Ramos (cell line): Measurements from ENCODE around the gene WNT3.

Experiments used
- in situ Hi-C: fragments of 300-500 bp; cut with MboI; formaldehyde crosslinking; loops from one replicate; pipeline ENCODE4 v1.14.3; 2022; ENCODE audit warnings: low sequenced_read_pairs; ENCODE audit not compliant: unreplicated experiment

The WNT3 gene

GRCh38 chr17:46741122-46741730 is 77.3 kb downstream of the WNT3 start:
- in situ Hi-C loops, result no loop called here

DNA sequence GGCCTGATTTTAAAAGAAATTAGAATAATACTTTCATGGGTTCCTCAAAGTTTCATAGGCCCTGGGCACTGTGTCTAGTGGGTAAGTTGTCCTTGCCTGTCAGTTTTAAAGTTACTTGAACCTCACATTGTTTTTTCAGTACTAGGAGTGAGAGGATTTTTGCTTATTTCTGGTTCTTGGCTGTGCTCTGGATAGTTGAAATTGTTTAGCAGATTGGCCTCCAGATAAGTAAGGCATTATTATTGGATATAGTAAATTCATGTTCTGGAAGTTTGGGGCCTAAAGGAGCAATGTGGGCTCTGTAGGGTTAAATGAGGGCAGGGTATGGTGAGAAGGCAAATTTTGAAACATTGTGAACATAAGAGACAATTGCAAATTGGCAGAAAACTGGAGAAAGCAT is 78.5 kb downstream of the WNT3 start:
- in situ Hi-C loops, result no loop called here

GRCh38 chr17:46738544-46738943 is 79.9 kb downstream of the WNT3 start:
- in situ Hi-C loops, result no loop called here

GRCh38 chr17:46737326-46737725 is 81.2 kb downstream of the WNT3 start:
- in situ Hi-C loops, result no loop called here

GRCh38 chr17:46736100-46736499 is 82.4 kb downstream of the WNT3 start:
- in situ Hi-C loops, result no loop called here

DNA sequence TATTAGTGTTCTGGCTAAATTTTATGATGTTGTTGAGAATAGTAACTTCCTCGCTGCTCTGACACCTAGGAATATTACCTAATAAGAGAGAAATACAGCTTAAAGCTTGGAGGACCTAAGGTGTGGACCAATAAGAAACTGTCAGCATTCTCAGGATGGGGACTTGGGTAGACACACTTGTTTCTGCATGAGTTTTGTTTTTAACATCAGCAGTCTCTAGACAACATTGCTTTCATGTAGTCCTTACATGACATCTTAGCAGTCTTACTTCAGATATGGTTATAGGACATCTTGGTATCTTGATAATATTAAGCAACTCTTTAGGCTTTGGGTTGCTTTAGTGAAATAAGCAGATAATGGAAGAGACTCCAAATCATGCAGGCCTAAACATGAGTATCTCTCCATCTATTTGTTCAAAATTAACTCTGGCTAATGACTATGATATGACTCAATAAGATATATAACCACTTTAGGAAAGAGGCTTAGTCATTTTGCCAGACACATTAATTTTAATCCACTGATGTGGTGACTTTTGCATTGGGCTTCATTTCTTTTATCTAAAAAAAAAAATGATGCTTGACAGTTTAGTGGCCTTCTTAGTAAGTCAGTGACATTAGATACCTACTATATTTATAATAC is 84.5 kb downstream of the WNT3 start:
- in situ Hi-C loops, result no loop called here

GRCh38 chr17:46732754-46733398 is 85.6 kb downstream of the WNT3 start:
- in situ Hi-C loops, result no loop called here

- in situ Hi-C loops, result no loop called here
Measured at GRCh38 chr17:46732160-46732559, 86.3 kb downstream of the WNT3 start.

GRCh38 chr17:46730679-46731078 is 87.8 kb downstream of the WNT3 start:
- in situ Hi-C loops, result no loop called here

GRCh38 chr17:46730026-46730425 is 88.5 kb downstream of the WNT3 start:
- in situ Hi-C loops, result no loop called here

DNA sequence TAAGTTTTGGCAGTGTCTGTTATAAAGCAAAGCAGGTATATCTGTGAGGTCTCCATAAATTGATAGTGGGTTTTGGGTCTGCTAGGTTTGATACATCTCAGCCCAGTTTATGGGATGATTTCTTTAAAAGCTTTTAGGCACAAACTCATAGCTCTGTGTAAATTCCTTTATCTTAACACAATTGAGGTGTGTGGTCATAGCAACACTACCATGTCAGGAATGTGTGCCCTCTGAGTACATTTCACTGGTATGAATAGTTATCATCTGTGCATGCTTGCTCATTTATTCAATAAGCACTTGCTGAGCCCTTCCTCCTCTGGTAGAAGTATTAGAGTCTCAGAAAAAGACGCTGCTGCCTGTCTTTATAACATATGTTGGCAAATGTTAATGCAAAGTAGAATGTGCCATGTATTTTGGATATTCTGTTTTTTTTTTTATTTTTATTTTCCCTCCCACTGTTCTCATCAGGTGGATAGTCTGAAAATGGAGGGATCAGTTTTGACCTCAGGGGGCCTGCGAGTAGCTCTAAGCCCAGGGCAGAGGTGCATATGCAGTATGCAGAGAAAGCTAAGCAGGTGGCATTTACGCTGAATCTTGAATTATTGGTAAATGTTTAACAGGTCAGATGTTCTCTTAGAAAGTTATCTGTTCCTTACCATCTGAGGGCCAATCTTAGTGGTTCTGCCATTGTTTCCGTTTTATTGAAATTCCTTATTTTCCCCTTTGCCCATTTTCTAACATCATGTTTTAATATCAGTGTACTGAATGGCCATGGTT is 90.7 kb downstream of the WNT3 start:
- in situ Hi-C loops, result no loop called here

DNA sequence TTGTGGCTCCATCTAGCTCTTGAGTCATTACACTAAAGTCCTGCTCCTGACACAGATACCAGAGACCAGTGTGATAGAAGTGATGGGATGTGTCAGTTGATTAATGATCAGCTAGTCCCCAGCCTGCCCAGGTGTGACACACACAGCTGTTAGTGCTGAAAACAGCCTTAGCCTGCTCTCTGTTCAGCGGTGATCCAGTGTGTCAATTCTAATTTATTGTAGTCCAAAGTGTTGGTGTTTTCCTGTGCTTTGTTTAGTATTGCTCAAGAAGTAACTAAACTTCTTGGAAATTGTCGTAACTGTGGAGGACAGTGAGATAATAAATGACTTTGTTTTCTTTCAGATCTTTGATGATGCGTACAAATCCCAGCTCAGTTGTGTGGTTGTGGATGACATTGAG is 92.3 kb downstream of the WNT3 start:
- in situ Hi-C loops, result no loop called here

GRCh38 chr17:46722662-46723285 is 95.7 kb downstream of the WNT3 start:
- in situ Hi-C loops, result no loop called here

GRCh38 chr17:46720408-46720807 is 98.1 kb downstream of the WNT3 start:
- in situ Hi-C loops, result no loop called here

DNA sequence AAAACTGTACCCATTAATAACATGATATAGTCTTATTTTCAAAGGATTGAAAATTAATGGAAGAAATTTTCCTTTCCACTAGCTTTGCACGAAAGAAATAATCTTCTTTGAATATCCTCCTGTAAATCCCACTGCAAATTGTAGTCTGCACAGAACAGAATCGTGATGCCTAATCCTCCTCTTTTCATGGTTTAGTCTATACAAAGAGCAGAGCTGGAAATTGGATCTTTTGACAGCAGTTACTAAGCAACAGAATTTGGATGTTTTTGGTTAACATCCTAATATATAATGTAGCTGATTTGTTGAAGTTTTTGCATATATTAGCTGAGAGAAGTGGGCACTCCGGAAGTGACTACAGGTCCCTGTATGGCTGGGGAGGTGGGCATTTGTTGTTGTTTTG is 98.6 kb downstream of the WNT3 start:
- in situ Hi-C loops, result no loop called here

DNA sequence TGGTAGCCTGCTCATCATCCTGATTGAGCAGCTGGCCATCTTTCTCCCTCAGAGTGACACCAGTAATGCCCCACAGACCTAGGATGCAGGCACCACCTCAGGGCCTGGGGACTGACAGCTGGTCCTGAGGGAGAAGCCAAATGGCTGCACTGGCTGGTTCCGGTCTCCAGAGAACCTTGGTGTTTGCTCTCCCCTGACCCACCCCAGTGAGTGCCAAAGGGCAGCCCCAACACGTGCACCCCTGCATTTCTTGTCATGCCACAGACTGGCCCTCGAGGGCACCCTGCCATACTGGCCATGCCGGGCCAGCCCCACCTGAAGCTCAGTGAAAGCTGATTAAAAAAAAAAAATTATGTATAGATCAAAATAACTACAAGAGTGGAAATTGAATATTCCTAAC is 100.5 kb downstream of the WNT3 start:
- in situ Hi-C loops, result no loop called here
